ENCODE results near the gene WNT2B. TPM values are rescaled to one million over a fixed set of nuclear protein-coding genes. Genes with fewer than 3 reads are reported as not detected.

The WNT2B gene
- polyA plus RNA-seq, 3 donors: 0.07 to 0.79 TPM; not detected in 1

DNA sequence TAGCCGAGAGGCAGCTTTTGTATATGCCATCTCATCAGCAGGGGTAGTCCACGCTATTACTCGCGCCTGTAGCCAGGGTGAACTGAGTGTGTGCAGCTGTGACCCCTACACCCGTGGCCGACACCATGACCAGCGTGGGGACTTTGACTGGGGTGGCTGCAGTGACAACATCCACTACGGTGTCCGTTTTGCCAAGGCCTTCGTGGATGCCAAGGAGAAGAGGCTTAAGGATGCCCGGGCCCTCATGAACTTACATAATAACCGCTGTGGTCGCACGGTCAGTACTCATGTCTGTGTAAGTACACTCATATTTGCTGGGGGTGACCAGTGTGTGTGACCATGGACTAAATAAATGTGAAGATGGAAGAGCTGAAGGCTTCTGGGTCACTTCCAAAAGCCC, 7.4 kb downstream of the WNT2B start:
- no peaks in the 10 kb centered on the region for H3K36me3 Mint-ChIP-seq
- Histone ChIP-seq H3K36me3 (replicated peaks in 1 of 2; ENCODE audit: control insufficient read depth in 1 of 2, insufficient read depth in 2 of 2, low read length in 2 of 2) (no peaks in the 10 kb centered on the region), H3K9ac (ENCODE audit: insufficient read depth, low read length, poor library complexity, severe bottlenecking) (no peak overlapping the region), H3K4me1 (ENCODE audit: control insufficient read depth in 1 of 2, insufficient read depth in 2 of 2, low read length in 2 of 2) (no peaks in the 10 kb centered on the region), H3K27me3 (ENCODE audit: control insufficient read depth in 2 of 2, insufficient read depth in 2 of 2, low read length in 2 of 2) (peaks cover 2 to 6% of the 10 kb centered on the region in 2 donors), H3K4me2 (replicated peaks; ENCODE audit: extremely low read depth, low read length, poor library complexity, severe bottlenecking) (no peak overlapping the region), H3K79me2 (ENCODE audit: insufficient read depth, low read length) (no peaks in the 10 kb centered on the region), H3K9me3 (replicated peaks in 1 of 2; ENCODE audit: control insufficient read depth in 1 of 2, insufficient read depth in 1 of 2, low read length in 2 of 2) (no peaks in the 10 kb centered on the region), H2AFZ (ENCODE audit: insufficient read depth, low read depth, low read length, poor library complexity, severe bottlenecking) (no peak overlapping the region), H3K4me3 (replicated peaks in 1 of 3; ENCODE audit: low read depth in 2 of 3, low read length in 3 of 3) (no peak overlapping the region), H4K20me1 (ENCODE audit: insufficient read depth, low read length) (no peaks in the 10 kb centered on the region), H3K27ac (ENCODE audit: low read depth in 1 of 2, low read length in 2 of 2) (no peak overlapping the region)
- intact Hi-C loops (cut with micrococcal nuclease): no loop called here
- TF ChIP-seq, protein P1, sequence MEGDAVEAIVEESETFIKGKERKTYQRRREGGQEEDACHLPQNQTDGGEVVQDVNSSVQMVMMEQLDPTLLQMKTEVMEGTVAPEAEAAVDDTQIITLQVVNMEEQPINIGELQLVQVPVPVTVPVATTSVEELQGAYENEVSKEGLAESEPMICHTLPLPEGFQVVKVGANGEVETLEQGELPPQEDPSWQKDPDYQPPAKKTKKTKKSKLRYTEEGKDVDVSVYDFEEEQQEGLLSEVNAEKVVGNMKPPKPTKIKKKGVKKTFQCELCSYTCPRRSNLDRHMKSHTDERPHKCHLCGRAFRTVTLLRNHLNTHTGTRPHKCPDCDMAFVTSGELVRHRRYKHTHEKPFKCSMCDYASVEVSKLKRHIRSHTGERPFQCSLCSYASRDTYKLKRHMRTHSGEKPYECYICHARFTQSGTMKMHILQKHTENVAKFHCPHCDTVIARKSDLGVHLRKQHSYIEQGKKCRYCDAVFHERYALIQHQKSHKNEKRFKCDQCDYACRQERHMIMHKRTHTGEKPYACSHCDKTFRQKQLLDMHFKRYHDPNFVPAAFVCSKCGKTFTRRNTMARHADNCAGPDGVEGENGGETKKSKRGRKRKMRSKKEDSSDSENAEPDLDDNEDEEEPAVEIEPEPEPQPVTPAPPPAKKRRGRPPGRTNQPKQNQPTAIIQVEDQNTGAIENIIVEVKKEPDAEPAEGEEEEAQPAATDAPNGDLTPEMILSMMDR (IDR thresholded peaks at IDR 0.05): no peak
- no peak overlapping the region for H3K27ac Mint-ChIP-seq
- H3K4me1 Mint-ChIP-seq: peaks cover 6% of the 10 kb centered on the region
- no peak overlapping the region for H3K4me3 Mint-ChIP-seq
- 97% methylated on average over 14 of the region's 14 CpGs for WGBS (ENCODE audit: insufficient coverage)
- peaks cover 0 to 2% (median 0%) of the 10 kb centered on the region in 7 donors for H3K9me3 Mint-ChIP-seq
- DNase-seq: no peak
- H3K27me3 Mint-ChIP-seq (ENCODE audit: low read depth in 3 of 3): peaks cover 2 to 9% (median 7%) of the 10 kb centered on the region in 3 donors

DNA sequence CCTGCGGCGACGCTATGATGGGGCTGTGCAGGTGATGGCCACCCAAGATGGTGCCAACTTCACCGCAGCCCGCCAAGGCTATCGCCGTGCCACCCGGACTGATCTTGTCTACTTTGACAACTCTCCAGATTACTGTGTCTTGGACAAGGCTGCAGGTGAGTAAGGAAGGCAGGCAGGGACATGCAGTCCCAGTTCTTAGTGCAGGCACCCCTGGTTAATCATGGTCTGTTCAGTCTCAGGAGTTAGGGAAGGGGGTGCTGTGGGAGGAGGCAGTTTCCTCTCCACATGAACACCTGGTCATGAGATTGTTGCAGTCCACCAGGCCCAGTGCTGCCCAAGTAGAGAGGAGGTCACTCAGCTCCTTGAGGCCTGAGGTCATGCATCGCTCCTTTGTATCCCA, 8.5 kb downstream of the WNT2B start:
- H3K9me3 Mint-ChIP-seq: peaks cover 0 to 2% (median 0%) of the 10 kb centered on the region in 7 donors
- H3K4me1 Mint-ChIP-seq: peaks cover 6% of the 10 kb centered on the region
- H3K9me3 ChIP-seq (replicated peaks in 1 of 2; ENCODE audit: control insufficient read depth in 1 of 2, insufficient read depth in 1 of 2, low read length in 2 of 2): no peaks in the 10 kb centered on the region
- H3K27me3 ChIP-seq (ENCODE audit: control insufficient read depth in 2 of 2, insufficient read depth in 2 of 2, low read length in 2 of 2): no peaks in the 10 kb centered on the region
- DNase-seq: no peak
- H3K36me3 ChIP-seq (replicated peaks in 1 of 2; ENCODE audit: control insufficient read depth in 1 of 2, insufficient read depth in 2 of 2, low read length in 2 of 2): no peaks in the 10 kb centered on the region
- no peaks in the 10 kb centered on the region for H4K20me1 ChIP-seq (ENCODE audit: insufficient read depth, low read length)
- no peak overlapping the region for H3K27ac ChIP-seq (ENCODE audit: low read depth in 1 of 2, low read length in 2 of 2)
- H3K36me3 Mint-ChIP-seq: no peaks in the 10 kb centered on the region
- H3K4me3 ChIP-seq (replicated peaks in 1 of 3; ENCODE audit: low read depth in 2 of 3, low read length in 3 of 3): no peak overlapping the region
- TF ChIP-seq, protein P1 (IDR thresholded peaks at IDR 0.05): no peak
- whole genome bisulfite sequencing (ENCODE audit: insufficient coverage): 97% methylated on average over 6 of the region's 9 CpGs
- no peak overlapping the region for H2AFZ ChIP-seq (ENCODE audit: insufficient read depth, low read depth, low read length, poor library complexity, severe bottlenecking)
- no peak overlapping the region for H3K4me3 Mint-ChIP-seq
- no peaks in the 10 kb centered on the region for H3K79me2 ChIP-seq (ENCODE audit: insufficient read depth, low read length)
- H3K9ac ChIP-seq (ENCODE audit: insufficient read depth, low read length, poor library complexity, severe bottlenecking): no peak overlapping the region
- no peaks in the 10 kb centered on the region for H3K4me1 ChIP-seq (ENCODE audit: control insufficient read depth in 1 of 2, insufficient read depth in 2 of 2, low read length in 2 of 2)
- intact Hi-C loops (cut with micrococcal nuclease): no loop called here
- H3K27me3 Mint-ChIP-seq (ENCODE audit: low read depth in 3 of 3): peaks cover 2 to 4% (median 3%) of the 10 kb centered on the region in 3 donors
- no peak overlapping the region for H3K27ac Mint-ChIP-seq
- no peak overlapping the region for H3K4me2 ChIP-seq (replicated peaks; ENCODE audit: extremely low read depth, low read length, poor library complexity, severe bottlenecking)
